ENCODE results near the gene LEMD1.
"Not testable (repeated sequence)": the region's sequence is repeated elsewhere in the genome, so short reads cannot be mapped to it uniquely, and the experiment has no call there.

LEMD1 gene

GRCh38 chr1:205387845-205388244 is 34.0 kb downstream of the LEMD1 start:
- DNase-seq: no peak
- intact Hi-C loops (cut with DNase I): no loop called here

- DNase-seq; intact Hi-C loops (cut with DNase I): not testable (repeated sequence)
Measured at GRCh38 chr1:205382990-205383389, 38.9 kb downstream of the LEMD1 start.

- DNase-seq: peak in 4 of 10 donors; percentile 19 to 83 (median 34)
Measured at GRCh38 chr1:205382561-205382960, 39.3 kb downstream of the LEMD1 start.

GRCh38 chr1:205381305-205381704 is 40.6 kb downstream of the LEMD1 start:
- intact Hi-C loops (cut with DNase I): no loop called here
- no peak for DNase-seq

More at GRCh38 chr1:205382561-205382960, 39.3 kb downstream of the LEMD1 start:
- intact Hi-C loops (cut with DNase I): no loop called here

- DNase-seq: no peak
- intact Hi-C loops (cut with DNase I): no loop called here
Measured at GRCh38 chr1:205380882-205381281, 41.0 kb downstream of the LEMD1 start.

GRCh38 chr1:205379056-205379455 is 42.8 kb downstream of the LEMD1 start:
- DNase-seq: no peak

GRCh38 chr1:205377355-205377754 is 44.5 kb downstream of the LEMD1 start:
- DNase-seq: peak in 1 of 10 donors; percentile 38
- intact Hi-C loops (cut with DNase I): no loop called here

More at GRCh38 chr1:205379056-205379455, 42.8 kb downstream of the LEMD1 start:
- intact Hi-C loops (cut with DNase I): no loop called here

- DNase-seq: peak in 1 of 10 donors; percentile 38
- intact Hi-C loops (cut with DNase I): no loop called here
Measured at GRCh38 chr1:205376739-205377138, 45.1 kb downstream of the LEMD1 start.

GRCh38 chr1:205375835-205376545 is 45.9 kb downstream of the LEMD1 start:
- peak in 3 of 10 donors; percentile 40 to 69 (median 44) for DNase-seq
- intact Hi-C loops (cut with DNase I): no loop called here

- no peak for DNase-seq
- intact Hi-C loops (cut with DNase I): no loop called here
Measured at GRCh38 chr1:205374210-205375078, 47.4 kb downstream of the LEMD1 start.

- intact Hi-C loops (cut with DNase I): no loop called here
- DNase-seq: no peak
Measured at GRCh38 chr1:205373798-205374175, 48.1 kb downstream of the LEMD1 start.

GRCh38 chr1:205373022-205373797 is 48.6 kb downstream of the LEMD1 start:
- no peak for DNase-seq
- intact Hi-C loops (cut with DNase I): no loop called here

- DNase-seq: no peak
Measured at GRCh38 chr1:205371871-205372660, 49.8 kb downstream of the LEMD1 start.

GRCh38 chr1:205370780-205371179 is 51.1 kb downstream of the LEMD1 start:
- DNase-seq: no peak
- intact Hi-C loops (cut with DNase I): no loop called here

More at GRCh38 chr1:205371871-205372660, 49.8 kb downstream of the LEMD1 start:
- intact Hi-C loops (cut with DNase I): no loop called here

GRCh38 chr1:205369701-205370123 is 52.1 kb downstream of the LEMD1 start:
- DNase-seq: peak in 2 of 10 donors; percentile 52 to 89
- intact Hi-C loops (cut with DNase I): no loop called here

- no peak for DNase-seq
- intact Hi-C loops (cut with DNase I): no loop called here
Measured at GRCh38 chr1:205368478-205368877, 53.4 kb downstream of the LEMD1 start.

- DNase-seq: no peak
Measured at GRCh38 chr1:205365945-205366463, 55.9 kb downstream of the LEMD1 start.

GRCh38 chr1:205365086-205365485 is 56.8 kb downstream of the LEMD1 start:
- DNase-seq; intact Hi-C loops (cut with DNase I): not testable (repeated sequence)

More at GRCh38 chr1:205365945-205366463, 55.9 kb downstream of the LEMD1 start:
- intact Hi-C loops (cut with DNase I): no loop called here

- DNase-seq: peak in 1 of 10 donors; percentile 68
Measured at GRCh38 chr1:205360891-205361290, 61.0 kb downstream of the LEMD1 start.

More at GRCh38 chr1:205360891-205361290, 61.0 kb downstream of the LEMD1 start:
- intact Hi-C loops (cut with DNase I): no loop called here

All from posterior cingulate gyrus (tissue), 11 donors.